Psoas muscle (tissue), 8 donors: Measurements from ENCODE around the gene IRS1. TPM values are rescaled to one million over a fixed set of nuclear protein-coding genes. Genes with fewer than 3 reads are reported as not detected.

Experiments used
- ATAC-seq, 4 donors: fragments of 200-7000 bp; cut with Tn5 transposase; one replicate each; pipeline ENCODE4 v1.9.1; 2020; ENCODE audit warnings: moderate library complexity in 3 of 4, mild to moderate bottlenecking in 2 of 4
- DNase-seq, 2 donors: peaks; one replicate each; pipeline ENCODE4 v3.0.0-alpha.2; 2020
- H3K27ac ChIP-seq: fragments of 200-600 bp; one replicate; pipeline ENCODE4 v1.8.0; 2022
- H3K27me3 ChIP-seq, 3 donors: fragments of 200-600 bp in 1 of 3; one replicate each; pipeline versions ENCODE4 v1.6.1 to v1.8.0; 2013 to 2022; ENCODE audit warnings: low read length in 2 of 3, mild to moderate bottlenecking in 2 of 3, moderate library complexity in 1 of 3; ENCODE audit not compliant: insufficient read depth in 3 of 3
- H3K36me3 ChIP-seq, 2 donors: fragments of 200-600 bp in 1 of 2; one replicate each; pipeline versions ENCODE4 v1.6.1 to v1.8.0; 2013 to 2022; ENCODE audit warnings: low read depth in 1 of 2, mild to moderate bottlenecking in 1 of 2, moderate library complexity in 1 of 2; ENCODE audit not compliant: insufficient read depth in 1 of 2
- H3K4me1 ChIP-seq: fragments of 200-600 bp; one replicate; pipeline ENCODE4 v1.8.0; 2022
- H3K4me3 ChIP-seq: fragments of 200-600 bp; one replicate; pipeline ENCODE4 v1.8.0; 2022; ENCODE audit warnings: mild to moderate bottlenecking
- H3K9me3 ChIP-seq: fragments of 200-600 bp; one replicate; pipeline ENCODE4 v1.8.0; 2022
- CTCF ChIP-seq: fragments of 200-600 bp; IDR thresholded peaks from one replicate; pipeline ENCODE4 v1.8.0; 2022; ENCODE audit warnings: antibody characterized with exemption
- WGBS, 3 donors: extraction: QIAGEN DNeasy Blood & Tissue Kit; methylation state at CpG; one replicate each; pipeline versions ENCODE4 v1.1.6 to v1.1.7; 2013; 5-methylcytosine and 5-hydroxymethylcytosine counted together
- intact Hi-C, 2 donors: fragments of 100-400 bp; cut with DNase I; formaldehyde crosslinking; loops; one replicate each; pipeline versions ENCODE4 v1.11.0 to v1.14.2; 2022
- polyA plus RNA-seq, 3 donors: library from polyadenylated mRNA; stranded (reverse); fragments of 200-250 nt; gene quantifications; one replicate each; pipeline ENCODE4 v1.2.3, GENCODE V29; 2013
- total RNA-seq, 4 donors: library from RNA; stranded (reverse); fragmentation: NEBNext Ultra II Directional in 2 of 4; extraction: Animal tissue kit (Norgen Biotek cat#: 25700) in 2 of 4; gene quantifications; one replicate each; pipeline versions ENCODE4 v1.2.1 to v1.2.4, GENCODE V29; 2021 to 2023
- donor health status: healthy with polysubstance abuse.
- donor health status: DM: no; HTN: no; CAD: no; lungs with moderate emphysema.
- donor health status: Bipolar disorder and iron deficiency.
- donor health status: healthy.
- donor health status: DM: yes; HTN: yes; CAD: no.
- donor health status: DM: no; HTN: no; CAD: no.
- donor health status: DM: no; HTN: no; CAD: no.
- donor health status: DM: yes; HTN: yes; CAD: no.

Gene IRS1
- total and polyA plus RNA-seq, 7 donors, result 2.5 to 21.0 (median 11.9) TPM

- Histone ChIP-seq H3K9me3 (no peaks in the 10 kb centered on the region), H3K4me1 (peaks cover 72% of the 10 kb centered on the region), H3K27ac (peak overlapping the region; percentile 91), H3K36me3 (no peaks in the 10 kb centered on the region), H3K4me3 (peak overlapping the region; percentile 35), H3K27me3 (no peaks in the 10 kb centered on the region)
- peak in 1 of 2 donors; percentile 56 for DNase-seq
- WGBS, 3 donors, result 27 to 36% (median 31%) methylated on average over 9 of the region's 9 CpGs
- ATAC-seq, result peak; percentile 56 to 66 (median 64)
- TF ChIP-seq CTCF, result no peak
- intact Hi-C loops, result no loop called here
Measured at GRCh38 chr2:226759768-226760167, 39.9 kb downstream of the IRS1 start.

GRCh38 chr2:226758921-226759640 lies 40.5 kb downstream of the IRS1 start:
- intact Hi-C loops, result no loop called here

GRCh38 chr2:226756131-226756530 lies 43.5 kb downstream of the IRS1 start:
- H3K27ac ChIP-seq, result peak overlapping the region; percentile 91
- peaks cover 59% of the 10 kb centered on the region for H3K4me1 ChIP-seq
- intact Hi-C loops, result loop anchor here in 1 of 2 donors (2.0 kb wide), 1 partner anchor 13 kb away; no protein-coding TSS in a partner anchor
- ATAC-seq (peak; percentile 22 to 36 (median 32)), DNase-seq (no peak)
- no peak overlapping the region for H3K4me3 ChIP-seq
- 83 to 91% (median 84%) methylated on average over 2 of the region's 2 CpGs for WGBS, 3 donors
- no peaks in the 10 kb centered on the region for H3K27me3 ChIP-seq
- no peaks in the 10 kb centered on the region for H3K36me3 ChIP-seq
- TF ChIP-seq CTCF, result no peak
- H3K9me3 ChIP-seq, result no peaks in the 10 kb centered on the region

More at GRCh38 chr2:226758921-226759640, 40.5 kb downstream of the IRS1 start:
- no peaks in the 10 kb centered on the region for H3K27me3 ChIP-seq
- TF ChIP-seq CTCF, result no peak
- no peak for DNase-seq
- H3K36me3 ChIP-seq, result no peaks in the 10 kb centered on the region
- 10 to 21% (median 20%) methylated on average over 3 of the region's 3 CpGs for WGBS, 3 donors
- no peaks in the 10 kb centered on the region for H3K9me3 ChIP-seq
- ATAC-seq, result peak; percentile 27 to 56 (median 38)
- H3K4me1 ChIP-seq, result peaks cover 71% of the 10 kb centered on the region
- peak overlapping the region; percentile 91 for H3K27ac ChIP-seq
- peak overlapping the region; percentile 35 for H3K4me3 ChIP-seq

GRCh38 chr2:226755631-226756030 lies 44.0 kb downstream of the IRS1 start:
- Histone ChIP-seq H3K36me3 (no peaks in the 10 kb centered on the region), H3K4me1 (peaks cover 55% of the 10 kb centered on the region), H3K4me3 (peak overlapping the region; percentile 54), H3K9me3 (no peaks in the 10 kb centered on the region), H3K27me3 (no peaks in the 10 kb centered on the region), H3K27ac (peak overlapping the region; percentile 91)
- intact Hi-C loops, result loop anchor here in 1 of 2 donors (2.0 kb wide), 1 partner anchor 13 kb away; no protein-coding TSS in a partner anchor
- DNase-seq (no peak), ATAC-seq (no peak)
- TF ChIP-seq CTCF, result no peak
- WGBS, 3 donors, result 22 to 78% (median 48%) methylated on average over 1 of the region's 1 CpG
